LNCaP clone FGC (cell line): ENCODE data around the gene KRT10.

ENCODE experiments used
- DNase-seq: peaks from one replicate; pipeline ENCODE4 v3.0.0-alpha.2; 2011; ENCODE audit warnings: low read depth
- H3K4me3 ChIP-seq: 2 replicates; pipeline ENCODE4 v1.5.1; 2011; ENCODE audit warnings: mild to moderate bottlenecking, low read depth, low read length, control low read depth
- TF ChIP-seq, protein P1 (sequence below): IDR thresholded peaks from 2 replicates; pipeline ENCODE4 v1.5.1; 2012; ENCODE audit warnings: mild to moderate bottlenecking; ENCODE audit not compliant: control insufficient read depth, insufficient read depth; ENCODE audit errors: extremely low read depth

Gene KRT10

DNA sequence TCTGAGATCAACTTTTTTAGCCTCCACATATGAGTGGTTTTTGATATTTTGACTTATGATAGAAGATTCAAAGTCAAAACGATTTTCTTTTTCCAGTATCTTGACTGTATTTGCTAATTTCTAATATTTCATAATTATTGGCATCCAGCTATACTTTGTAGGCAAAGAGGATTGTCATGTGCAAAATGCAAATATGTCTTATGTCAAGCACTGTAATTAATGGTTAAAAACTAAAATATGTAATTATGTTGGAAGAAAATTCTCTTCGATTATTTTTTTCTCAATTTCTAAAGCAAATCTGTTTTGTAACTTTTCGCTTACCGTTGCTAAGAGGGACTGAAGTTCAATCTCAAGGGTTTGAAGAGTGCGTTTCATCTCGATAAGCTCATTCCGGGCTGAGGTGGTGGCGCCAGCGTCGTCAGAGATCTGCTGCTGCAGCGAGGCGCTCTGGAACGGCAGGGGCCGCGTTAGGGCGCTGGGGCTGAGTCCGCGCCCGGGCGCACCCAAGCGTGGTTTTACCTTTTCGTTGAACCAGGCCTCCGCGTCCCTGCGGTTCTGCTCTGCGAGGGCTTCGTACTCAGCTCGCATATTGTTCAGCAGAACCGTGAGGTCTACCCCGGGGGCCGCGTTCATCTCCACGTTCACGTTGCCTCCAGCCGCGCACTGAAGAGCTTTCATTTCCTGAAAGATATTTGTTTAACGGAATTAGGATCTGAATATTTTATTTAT is 43.1 kb downstream of the KRT10 start:
- no peak for DNase-seq
- TF ChIP-seq, protein P1, sequence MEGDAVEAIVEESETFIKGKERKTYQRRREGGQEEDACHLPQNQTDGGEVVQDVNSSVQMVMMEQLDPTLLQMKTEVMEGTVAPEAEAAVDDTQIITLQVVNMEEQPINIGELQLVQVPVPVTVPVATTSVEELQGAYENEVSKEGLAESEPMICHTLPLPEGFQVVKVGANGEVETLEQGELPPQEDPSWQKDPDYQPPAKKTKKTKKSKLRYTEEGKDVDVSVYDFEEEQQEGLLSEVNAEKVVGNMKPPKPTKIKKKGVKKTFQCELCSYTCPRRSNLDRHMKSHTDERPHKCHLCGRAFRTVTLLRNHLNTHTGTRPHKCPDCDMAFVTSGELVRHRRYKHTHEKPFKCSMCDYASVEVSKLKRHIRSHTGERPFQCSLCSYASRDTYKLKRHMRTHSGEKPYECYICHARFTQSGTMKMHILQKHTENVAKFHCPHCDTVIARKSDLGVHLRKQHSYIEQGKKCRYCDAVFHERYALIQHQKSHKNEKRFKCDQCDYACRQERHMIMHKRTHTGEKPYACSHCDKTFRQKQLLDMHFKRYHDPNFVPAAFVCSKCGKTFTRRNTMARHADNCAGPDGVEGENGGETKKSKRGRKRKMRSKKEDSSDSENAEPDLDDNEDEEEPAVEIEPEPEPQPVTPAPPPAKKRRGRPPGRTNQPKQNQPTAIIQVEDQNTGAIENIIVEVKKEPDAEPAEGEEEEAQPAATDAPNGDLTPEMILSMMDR, result no peak
- H3K4me3 ChIP-seq, result no peak overlapping the region

GRCh38 chr17:40778461-40778860 is 44.0 kb downstream of the KRT10 start:
- no peak overlapping the region for H3K4me3 ChIP-seq
- TF ChIP-seq, protein P1, result no peak
- no peak for DNase-seq

DNA sequence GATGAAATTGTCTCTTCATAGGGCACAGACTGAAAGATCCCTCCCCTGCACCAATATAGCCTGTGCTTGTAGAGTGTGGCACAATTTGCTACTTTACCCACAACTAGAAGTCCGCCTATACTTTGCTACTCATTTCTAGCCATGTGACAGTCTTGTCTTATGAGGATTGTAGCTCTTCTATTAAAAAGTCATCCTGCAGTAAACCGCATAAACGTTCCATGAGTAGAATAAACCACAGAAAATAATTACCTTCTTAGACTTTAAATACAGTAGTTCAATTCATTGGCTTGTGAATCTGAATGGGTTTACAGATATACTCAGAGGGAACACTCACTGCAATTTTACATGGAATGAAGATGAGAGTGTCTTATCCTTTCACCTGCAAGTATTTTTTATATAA is 44.4 kb downstream of the KRT10 start:
- H3K4me3 ChIP-seq, result no peak overlapping the region
- no peak for DNase-seq
- TF ChIP-seq, protein P1, result no peak

DNA sequence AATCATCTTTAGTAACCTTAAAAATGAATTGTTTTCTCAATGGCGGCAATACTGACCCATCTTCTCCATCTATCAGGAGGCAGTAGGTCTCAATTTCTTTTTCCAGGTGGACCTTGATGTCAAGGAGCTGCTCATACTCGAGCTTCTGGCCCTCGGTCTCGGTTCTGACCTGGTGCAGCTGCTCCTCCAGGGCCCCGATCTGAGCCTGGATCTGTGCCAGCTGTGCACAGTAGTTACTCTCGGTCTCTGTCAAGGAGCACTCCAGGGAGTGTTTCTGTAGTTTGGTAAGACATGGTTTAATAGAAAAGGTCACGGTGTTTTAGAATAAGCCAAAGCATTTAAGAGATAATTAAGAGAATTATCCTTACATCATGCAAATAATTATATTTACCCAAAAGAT is 45.0 kb downstream of the KRT10 start:
- TF ChIP-seq, protein P1, result no peak
- no peak for DNase-seq
- H3K4me3 ChIP-seq, result no peak overlapping the region

- no peak overlapping the region for H3K4me3 ChIP-seq
- DNase-seq, result no peak
- TF ChIP-seq, protein P1, result no peak
These were observed 46.5 kb downstream of the KRT10 start for GRCh38 chr17:40775945-40776344.

GRCh38 chr17:40772101-40772500 is 50.3 kb downstream of the KRT10 start, which contains the start of gene KRT26:
TSS of gene KRT26 (minus strand) at chr17:40772201. CDS start at chr17:40772113, 88 bp downstream.
- no peak within 1 kb of the TSS for H3K4me3 ChIP-seq
- DNase-seq, result no peak
- TF ChIP-seq, protein P1, result no peak
